K562 (cell line): ENCODE data around the gene ARHGAP24. TPM values are rescaled to one million over a fixed set of nuclear protein-coding genes. Genes with fewer than 3 reads are reported as not detected.

Experiments
- ATAC-seq: fragments of 200-7000 bp; cut with Tn5 transposase; 3 replicates; pipeline ENCODE4 v1.9.1; 2020; ENCODE audit warnings: moderate library complexity
- BruUV-seq: library from RNA; stranded (reverse); fragments of 400-500 nt; replicated peaks from 2 replicates; lab custom pipeline; 2021; lab: Mats Ljungman, UMichigan
- CTCF ChIA-PET: fragments of 300-600 bp; formaldehyde crosslinking; extraction: SDS; loops from one replicate; lab custom pipeline; 2021; ENCODE audit warnings: low intra/inter-chr PET ratio; lab: Yijun Ruan, JAX
- POLR2A ChIA-PET: fragments of 300-600, 350-650 bp; sonication (Branson Sonifier 250); formaldehyde crosslinking; extraction: SDS; loops from one replicate; lab custom pipeline; 2021; ENCODE audit warnings: antibody characterized with exemption, inconsistent platforms; lab: Yijun Ruan, JAX
- DNase-seq, 4 experiments: peaks; one replicate each; pipeline versions ENCODE4 v3.0.0 to v3.0.0-alpha.2; 2011 to 2018; ENCODE audit warnings: low spot score in 3 of 4, mixed read lengths in 3 of 4; ENCODE audit errors: extremely low read depth in 1 of 4
- FAIRE-seq: peaks from 2 replicates; lab custom pipeline; 2011; peaks lifted over from hg19 to GRCh38; lab: Jason Lieb, UNC
- H2AFZ ChIP-seq: 2 replicates; pipeline ENCODE4 v1.6.0; 2011; ENCODE audit warnings: low read depth, low read length, control low read depth, inconsistent platforms
- H3K27ac ChIP-seq: fragments of 200-600 bp; 3 replicates; pipeline ENCODE4 v1.8.0; 2011; ENCODE audit warnings: low read depth, mild to moderate bottlenecking, control low read depth, inconsistent platforms, low read length, moderate library complexity, mixed read lengths; ENCODE audit errors: extremely low read depth
- H3K27me3 ChIP-seq, 2 experiments: fragments of 300-600 bp in 1 of 2; 2 replicates in 1 of 2; 3 replicates in 1 of 2; pipeline versions ENCODE4 v1.6.0 to v1.8.0; 2011; ENCODE audit warnings: inconsistent platforms in 2 of 2, low read length in 2 of 2, mild to moderate bottlenecking in 1 of 2, mixed read lengths in 1 of 2, moderate library complexity in 1 of 2; ENCODE audit not compliant: control insufficient read depth in 2 of 2, insufficient read depth in 2 of 2
- H3K36me3 ChIP-seq: fragments of 300-600 bp; 3 replicates; pipeline ENCODE4 v1.8.0; 2011; ENCODE audit warnings: mild to moderate bottlenecking, low read length, inconsistent platforms; ENCODE audit not compliant: control insufficient read depth, insufficient read depth
- H3K4me1 ChIP-seq, 2 experiments: fragments of 200-600 bp in 1 of 2; replicated peaks in 1 of 2; 2 replicates in 1 of 2; 3 replicates in 1 of 2; pipeline versions ENCODE4 v1.5.1 to v1.8.0; 2011; ENCODE audit warnings: inconsistent platforms in 2 of 2, low read length in 2 of 2, mild to moderate bottlenecking in 1 of 2, mixed read lengths in 1 of 2, moderate library complexity in 1 of 2; ENCODE audit not compliant: control insufficient read depth in 2 of 2, insufficient read depth in 2 of 2
- H3K4me2 ChIP-seq: 2 replicates; pipeline ENCODE4 v1.6.1; 2011; ENCODE audit warnings: low read length, control low read depth, inconsistent platforms, mixed read lengths; ENCODE audit not compliant: insufficient read depth
- H3K4me3 ChIP-seq: fragments of 200-600 bp; sonication (generic), shearing (Covaris generic); 2 replicates; pipeline ENCODE4 v1.5.1; 2016; ENCODE audit warnings: control low read depth, inconsistent platforms
- H3K79me2 ChIP-seq: fragments of 200-600 bp; 3 replicates; pipeline ENCODE4 v1.8.0; 2011; ENCODE audit warnings: low read length, inconsistent platforms; ENCODE audit not compliant: control insufficient read depth, insufficient read depth
- H3K9ac ChIP-seq, 2 experiments: 2 replicates each; pipeline versions ENCODE4 v1.6.0 to v1.6.1; 2011; ENCODE audit warnings: low read depth in 2 of 2, low read length in 2 of 2, control low read depth in 1 of 2, inconsistent platforms in 1 of 2, mild to moderate bottlenecking in 1 of 2, mixed read lengths in 1 of 2; ENCODE audit not compliant: insufficient read depth in 1 of 2
- H3K9me1 ChIP-seq: one replicate; pipeline ENCODE4 v1.6.0; 2011; ENCODE audit warnings: inconsistent platforms, mild to moderate bottlenecking, low read length, moderate library complexity; ENCODE audit not compliant: control insufficient read depth, insufficient read depth
- H3K9me3 ChIP-seq: replicated peaks from 2 replicates; pipeline ENCODE4 v1.5.1; 2011; ENCODE audit warnings: low read depth, low read length, inconsistent platforms; ENCODE audit not compliant: control insufficient read depth, insufficient read depth
- H4K20me1 ChIP-seq: replicated peaks from 2 replicates; pipeline ENCODE4 v1.6.1; 2011; ENCODE audit warnings: low read length, inconsistent platforms, mixed read lengths; ENCODE audit not compliant: control insufficient read depth, insufficient read depth
- FOXJ3 ChIP-seq: sonication (generic); formaldehyde crosslinking; IDR thresholded peaks from 2 replicates; pipeline ENCODE4 v1.4.0; 2020; ENCODE audit warnings: mild to moderate bottlenecking, missing genetic modification reagents
- HMBOX1 ChIP-seq: sonication (generic); IDR thresholded peaks from 2 replicates; pipeline ENCODE4 v1.6.1; 2016
- HNRNPLL ChIP-seq: fragments of 200-400 bp; formaldehyde crosslinking; IDR thresholded peaks from 2 replicates; pipeline ENCODE4 v1.6.1; 2017; ENCODE audit warnings: low read length, low read depth, mild to moderate bottlenecking; ENCODE audit not compliant: poor library complexity, severe bottlenecking
- KHSRP ChIP-seq: fragments of 450-650 bp; IDR thresholded peaks from 2 replicates; pipeline ENCODE4 v1.6.1; 2017
- MED1 ChIP-seq: sonication (generic); formaldehyde crosslinking; IDR thresholded peaks from 2 replicates; pipeline ENCODE4 v1.8.1; 2023; ENCODE audit warnings: missing genetic modification reagents, borderline replicate concordance
- NCOA1 ChIP-seq: fragments of 450-650 bp; IDR thresholded peaks from 2 replicates; pipeline ENCODE4 v1.6.1; 2016; ENCODE audit warnings: low read depth
- RHOXF2B ChIP-seq: fragments of 250-450 bp; sonication (Bioruptor Pico); conservative IDR thresholded peaks from 2 replicates; pipeline ENCODE4 v1.5.1; 2021
- RREB1 ChIP-seq: fragments of 250-450 bp; sonication (Bioruptor Pico); IDR thresholded peaks from 2 replicates; pipeline ENCODE4 v1.4.0; 2020
- STAT5B ChIP-seq: fragments of 250-450 bp; sonication (Bioruptor Pico); IDR thresholded peaks from 2 replicates; pipeline ENCODE4 v1.8.0; 2021; ENCODE audit warnings: mild to moderate bottlenecking, inconsistent platforms
- STAT6 ChIP-seq: sonication (generic); formaldehyde crosslinking; IDR thresholded peaks from 2 replicates; pipeline ENCODE4 v1.8.1; 2023; ENCODE audit warnings: mild to moderate bottlenecking, missing genetic modification reagents
- ZBTB7A ChIP-seq: IDR thresholded peaks from 2 replicates; pipeline ENCODE4 v1.6.1; 2011; ENCODE audit warnings: low read depth, mild to moderate bottlenecking, low read length, moderate library complexity, borderline replicate concordance; ENCODE audit not compliant: control insufficient read depth
- ZFP36 ChIP-seq: fragments of 150-350 bp; IDR thresholded peaks from 2 replicates; pipeline ENCODE4 v1.6.1; 2018; ENCODE audit warnings: low read length, low read depth; ENCODE audit not compliant: partially characterized antibody
- ZKSCAN3 ChIP-seq: fragments of 250-450 bp; sonication (Bioruptor Pico); IDR thresholded peaks from 2 replicates; pipeline ENCODE4 v1.4.0; 2020
- WGBS: fragments of 100-300 bp; shearing (Covaris generic); methylation state at CpG from one replicate; pipeline ENCODE4 v1.1.6; 2016; ENCODE audit warnings: low coverage, mixed read lengths; ENCODE audit not compliant: insufficient coverage; ENCODE audit errors: missing lambda C conversion rate; 5-methylcytosine and 5-hydroxymethylcytosine counted together
- in situ Hi-C: fragments of 300-500 bp; cut with MboI; formaldehyde crosslinking; loops from 4 replicates; pipeline ENCODE4 v1.15.0; 2018; ENCODE audit warnings: inconsistent platforms, mixed read lengths
- intact Hi-C: fragments of 100-400 bp; cut with micrococcal nuclease; formaldehyde crosslinking; loops from 2 replicates; pipeline ENCODE4 v1.14.2; 2022
- polyA plus RNA-seq, 8 experiments: library from polyadenylated mRNA; depleted of rRNA in 4 of 8; stranded (reverse) in 5 of 8; unstranded in 3 of 8; fragments of >200 nt; fragmentation: Nextera tagmentation in 2 of 8; fragmentation: Illumina TruSeq in 1 of 8; extraction: Ambion mirVana in 2 of 8; extraction: Trizol in 1 of 8; gene quantifications; 2 replicates each; pipeline versions ENCODE4 v1.2.1 to v1.2.3, GENCODE V29; 2011 to 2014; ENCODE audit warnings: inconsistent platforms in 1 of 8, missing spikeins in 1 of 8
- total RNA-seq, 7 experiments: library from RNA; depleted of rRNA in 6 of 7; stranded (reverse); fragments of >200 nt in 6 of 7; fragmentation: Illumina TruSeq in 2 of 7; extraction: Trizol in 2 of 7; gene quantifications; 2 replicates each; pipeline versions ENCODE4 v1.2.1 to v1.2.3, GENCODE V29; 2011 to 2021; ENCODE audit warnings: low replicate concordance in 1 of 7

ARHGAP24 gene
- total and polyA plus RNA-seq, 9 of the 15 experiments (the other 6 are each of a cell fraction or from before 2014, with no cell fraction given) = 8.0 to 22.6 (median 14.0) TPM

GRCh38 chr4:85671120-85671519 lies 196.2 kb downstream of the ARHGAP24 start (continued):
- TF ChIP-seq RREB1 = no peak

- in situ Hi-C loops = no loop called here
- no peak overlapping the region for H3K27ac ChIP-seq
- H3K79me2 ChIP-seq = no peaks in the 10 kb centered on the region
- WGBS = 33% methylated on average over 3 of the region's 3 CpGs
- H3K27me3 ChIP-seq = no peaks in the 10 kb centered on the region
- ChIA-PET CTCF (no interaction called here), POLR2A (no interaction called here)
- no peak overlapping the region for H3K9ac ChIP-seq
- H3K4me2 ChIP-seq = no peak overlapping the region
- H3K4me1 ChIP-seq = no peaks in the 10 kb centered on the region
- no peak overlapping the region for H3K4me3 ChIP-seq
- no peaks in the 10 kb centered on the region for H4K20me1 ChIP-seq
- intact Hi-C loops = no loop called here
- no peak overlapping the region for H2AFZ ChIP-seq
- no peaks in the 10 kb centered on the region for H3K9me1 ChIP-seq
- no peaks in the 10 kb centered on the region for H3K9me3 ChIP-seq
- DNase-seq (no peak), FAIRE-seq (no peak), ATAC-seq (no peak)
- no TSS peak for BruUV-seq
- peaks cover 6% of the 10 kb centered on the region; the same call in 1 of the 3 replicates for H3K36me3 ChIP-seq
- TF ChIP-seq HMBOX1 = no peak
- no peak for TF ChIP-seq STAT5B (CRISPR knock-in tag)
- TF ChIP-seq ZFP36 = no peak
- no peak for TF ChIP-seq NCOA1
- no peak for TF ChIP-seq RHOXF2B
- TF ChIP-seq ZKSCAN3 (CRISPR knock-in tag) = no peak
- TF ChIP-seq ZBTB7A = no peak
- no peak for TF ChIP-seq MED1 (CRISPR knock-in tag)
- TF ChIP-seq HNRNPLL = no peak
- no peak for TF ChIP-seq FOXJ3 (CRISPR knock-in tag)
- no peak for TF ChIP-seq KHSRP
- no peak for TF ChIP-seq STAT6 (CRISPR knock-in tag)
Measured at GRCh38 chr4:85672116-85672515, 197.2 kb downstream of the ARHGAP24 start.
